ENCODE data around the gene MYH2. TPM values are rescaled to one million over a fixed set of nuclear protein-coding genes. Genes with fewer than 3 reads are reported as not detected.

MYH2 gene
- polyA plus RNA-seq, 2 donors = 0.02 TPM; not detected in 1

DNA sequence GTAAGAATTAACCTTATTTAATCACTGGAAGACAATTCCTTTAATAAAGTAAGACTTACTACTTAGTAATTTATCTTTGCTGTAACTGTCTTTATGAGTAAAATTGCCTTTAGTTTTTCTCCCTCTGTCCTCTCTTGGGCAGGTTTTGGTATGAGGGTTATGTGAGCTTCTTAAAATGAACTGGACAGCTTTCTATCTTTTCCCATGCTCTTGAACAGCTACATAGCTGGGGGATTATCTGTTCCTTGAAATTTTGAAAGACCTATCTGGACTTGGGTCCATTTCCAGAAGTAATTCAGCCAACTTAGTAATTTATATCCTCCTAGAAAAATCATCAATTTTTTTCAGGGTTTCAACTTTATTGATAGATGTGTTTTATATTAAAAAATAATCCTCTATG, 27.5 kb downstream of the MYH2 start:
- Histone ChIP-seq H3K4me3 (ENCODE audit: low read depth in 1 of 2, low read length in 2 of 2) (no peak overlapping the region), H3K36me3 (ENCODE audit: control insufficient read depth in 2 of 2, insufficient read depth in 2 of 2, low read length in 1 of 2) (no peaks in the 10 kb centered on the region), H3K27ac (ENCODE audit: low read depth in 2 of 2, low read length in 1 of 2) (no peak overlapping the region), H3K27me3 (ENCODE audit: control insufficient read depth in 1 of 2, insufficient read depth in 2 of 2, low read length in 2 of 2) (no peaks in the 10 kb centered on the region), H3K4me1 (ENCODE audit: control insufficient read depth in 2 of 2, insufficient read depth in 2 of 2, low read length in 1 of 2) (no peaks in the 10 kb centered on the region), H3K9me3 (ENCODE audit: control insufficient read depth in 2 of 2, insufficient read depth in 1 of 2, low read depth in 1 of 2, low read length in 1 of 2) (no peaks in the 10 kb centered on the region)

DNA sequence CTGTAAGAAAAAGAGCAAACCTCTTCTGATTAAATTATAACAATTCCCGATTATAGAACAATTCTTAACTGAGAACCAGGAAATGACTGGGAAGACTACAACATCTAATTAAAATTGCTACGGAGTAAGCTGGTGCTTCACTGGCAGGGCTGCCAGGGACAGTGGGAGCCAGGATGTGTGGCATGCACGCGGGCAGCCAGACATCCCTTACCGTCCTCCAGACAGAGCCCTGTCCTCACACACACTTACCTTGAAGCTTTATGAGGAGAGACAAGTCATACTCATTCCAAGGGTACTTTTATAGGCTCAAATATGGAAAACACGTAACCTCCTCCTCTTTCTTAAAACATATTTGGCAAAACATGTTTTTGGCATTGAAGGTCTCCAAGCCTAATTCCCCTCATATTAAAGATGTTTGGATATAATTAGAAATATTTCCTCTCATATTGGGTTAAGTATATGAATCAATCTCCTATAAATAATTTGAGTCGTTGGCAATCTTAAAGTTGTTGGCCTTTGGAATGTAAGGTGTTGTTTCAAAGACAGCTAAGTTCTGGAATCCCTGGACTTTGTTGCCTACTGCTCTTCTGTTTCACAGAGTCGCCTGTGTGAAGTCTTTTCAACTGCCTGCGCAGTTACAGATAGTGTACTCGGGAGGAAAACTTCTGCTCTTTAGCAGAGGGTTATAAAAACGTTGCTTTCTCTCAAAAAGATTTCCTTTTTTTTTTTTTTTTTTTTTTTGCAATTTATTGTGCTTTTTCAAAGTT, 31.0 kb downstream of the MYH2 start, which contains the start of gene MYH1:
Gene MYH1 (minus strand): TSS at position 272 of the 767 bp plus-strand sequence. CDS start 1,900 bp downstream, outside the sequence.
- no peaks in the 10 kb centered on the region for H3K36me3 ChIP-seq (ENCODE audit: control insufficient read depth in 2 of 2, insufficient read depth in 2 of 2, low read length in 1 of 2)
- no peak within 1 kb of the TSS for H3K27ac ChIP-seq (ENCODE audit: low read depth in 2 of 2, low read length in 1 of 2)
- no peaks in the 10 kb centered on the region for H3K27me3 ChIP-seq (ENCODE audit: control insufficient read depth in 1 of 2, insufficient read depth in 2 of 2, low read length in 2 of 2)
- H3K9me3 ChIP-seq (ENCODE audit: control insufficient read depth in 2 of 2, insufficient read depth in 1 of 2, low read depth in 1 of 2, low read length in 1 of 2) = no peaks in the 10 kb centered on the region
- H3K4me3 ChIP-seq (ENCODE audit: low read depth in 1 of 2, low read length in 2 of 2) = no peak within 1 kb of the TSS
- H3K4me1 ChIP-seq (ENCODE audit: control insufficient read depth in 2 of 2, insufficient read depth in 2 of 2, low read length in 1 of 2) = no peaks in the 10 kb centered on the region
- WGBS, 2 donors = 71 to 76% methylated on average over 11 of the region's 11 CpGs

DNA sequence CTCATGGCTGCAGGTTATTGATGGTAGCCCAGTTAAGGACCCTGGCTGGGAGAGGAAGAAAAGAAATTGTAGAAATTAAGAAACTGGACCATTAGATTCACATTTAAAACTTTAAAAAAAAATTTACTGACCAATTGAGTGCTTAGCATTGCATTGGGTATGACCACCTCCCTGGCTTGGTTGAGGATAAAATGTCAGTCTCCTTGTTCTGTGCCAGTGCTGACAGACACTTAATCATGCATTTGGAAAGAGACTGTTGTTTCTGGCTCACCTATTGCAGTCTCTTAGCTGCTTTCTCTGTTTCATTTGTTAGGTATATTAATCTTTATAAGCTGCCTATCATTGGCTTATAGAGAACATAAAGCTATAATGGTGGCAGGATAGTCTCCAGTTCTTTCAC, 32.8 kb downstream of the MYH2 start:
- Histone ChIP-seq H3K4me3 (ENCODE audit: low read depth in 1 of 2, low read length in 2 of 2) (no peak overlapping the region), H3K27me3 (ENCODE audit: control insufficient read depth in 1 of 2, insufficient read depth in 2 of 2, low read length in 2 of 2) (no peaks in the 10 kb centered on the region), H3K27ac (ENCODE audit: low read depth in 2 of 2, low read length in 1 of 2) (no peak overlapping the region), H3K36me3 (ENCODE audit: control insufficient read depth in 2 of 2, insufficient read depth in 2 of 2, low read length in 1 of 2) (no peaks in the 10 kb centered on the region), H3K9me3 (ENCODE audit: control insufficient read depth in 2 of 2, insufficient read depth in 1 of 2, low read depth in 1 of 2, low read length in 1 of 2) (no peaks in the 10 kb centered on the region), H3K4me1 (ENCODE audit: control insufficient read depth in 2 of 2, insufficient read depth in 2 of 2, low read length in 1 of 2) (no peaks in the 10 kb centered on the region)

DNA sequence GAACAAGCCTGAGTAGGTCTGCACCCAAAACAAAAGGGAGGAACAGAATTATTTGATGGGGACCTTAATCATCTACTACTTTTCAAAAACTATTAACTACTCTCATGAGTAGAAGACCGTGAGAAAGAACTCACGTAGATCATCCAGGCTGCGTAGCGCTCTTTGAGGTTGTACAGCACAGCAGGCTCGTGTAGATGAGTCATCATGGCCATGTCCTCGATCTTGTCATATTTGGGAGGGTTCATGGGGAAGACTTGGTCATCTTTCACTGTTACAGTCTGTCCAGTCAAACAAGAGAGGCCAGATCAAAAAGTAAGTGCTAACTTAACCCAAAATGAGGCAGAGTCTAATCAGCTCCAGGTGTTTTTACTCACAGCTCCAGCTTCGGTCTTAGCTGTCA, 33.4 kb downstream of the MYH2 start:
- no peak overlapping the region for H3K4me3 ChIP-seq (ENCODE audit: low read depth in 1 of 2, low read length in 2 of 2)
- no peak overlapping the region for H3K27ac ChIP-seq (ENCODE audit: low read depth in 2 of 2, low read length in 1 of 2)
- 81% methylated on average over 7 of the region's 7 CpGs for WGBS, 2 donors
- no peaks in the 10 kb centered on the region for H3K9me3 ChIP-seq (ENCODE audit: control insufficient read depth in 2 of 2, insufficient read depth in 1 of 2, low read depth in 1 of 2, low read length in 1 of 2)
- H3K27me3 ChIP-seq (ENCODE audit: control insufficient read depth in 1 of 2, insufficient read depth in 2 of 2, low read length in 2 of 2) = no peaks in the 10 kb centered on the region
- no peaks in the 10 kb centered on the region for H3K4me1 ChIP-seq (ENCODE audit: control insufficient read depth in 2 of 2, insufficient read depth in 2 of 2, low read length in 1 of 2)
- no peaks in the 10 kb centered on the region for H3K36me3 ChIP-seq (ENCODE audit: control insufficient read depth in 2 of 2, insufficient read depth in 2 of 2, low read length in 1 of 2)

DNA sequence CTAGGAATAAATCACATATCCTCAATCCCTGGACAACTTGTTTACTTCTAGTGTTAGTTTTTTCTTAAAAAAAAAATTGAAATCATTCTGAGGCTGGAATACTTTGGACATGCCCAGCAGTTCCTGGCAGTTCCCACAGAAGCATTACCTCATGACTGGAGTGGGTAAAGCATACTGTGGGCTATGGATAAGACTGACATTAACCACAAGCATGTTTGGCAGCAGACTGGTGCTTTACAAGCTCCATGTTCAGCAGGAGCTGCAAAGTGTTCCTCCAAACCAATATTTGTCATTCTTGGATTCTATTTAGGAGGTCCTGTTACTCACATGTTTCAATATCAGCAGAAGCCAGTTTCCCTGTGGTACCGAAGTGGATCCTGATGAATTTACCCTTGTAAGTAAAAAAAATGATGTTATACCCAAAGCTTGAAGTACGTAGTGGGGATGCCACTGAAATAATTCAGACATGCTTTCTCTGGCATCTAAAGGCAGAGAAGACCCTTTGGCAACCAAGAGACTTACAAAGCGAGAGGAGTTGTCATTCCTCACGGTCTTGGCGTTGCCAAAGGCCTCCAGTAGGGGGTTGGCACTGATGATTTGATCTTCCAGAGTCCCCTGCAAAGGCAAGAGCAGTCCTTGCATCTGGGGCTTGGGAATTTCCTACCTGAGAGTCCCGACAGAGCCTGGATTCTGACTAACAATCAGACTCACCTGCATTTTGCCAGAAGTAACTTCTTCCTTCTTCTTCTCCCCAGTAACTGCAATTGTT, 36.0 kb downstream of the MYH2 start:
- Histone ChIP-seq H3K36me3 (ENCODE audit: control insufficient read depth in 2 of 2, insufficient read depth in 2 of 2, low read length in 1 of 2) (no peaks in the 10 kb centered on the region), H3K27me3 (ENCODE audit: control insufficient read depth in 1 of 2, insufficient read depth in 2 of 2, low read length in 2 of 2) (no peaks in the 10 kb centered on the region), H3K4me3 (ENCODE audit: low read depth in 1 of 2, low read length in 2 of 2) (no peak overlapping the region), H3K27ac (ENCODE audit: low read depth in 2 of 2, low read length in 1 of 2) (no peak overlapping the region), H3K4me1 (ENCODE audit: control insufficient read depth in 2 of 2, insufficient read depth in 2 of 2, low read length in 1 of 2) (no peaks in the 10 kb centered on the region), H3K9me3 (ENCODE audit: control insufficient read depth in 2 of 2, insufficient read depth in 1 of 2, low read depth in 1 of 2, low read length in 1 of 2) (no peaks in the 10 kb centered on the region)
- 55 to 58% methylated on average over 6 of the region's 6 CpGs for WGBS, 2 donors

DNA sequence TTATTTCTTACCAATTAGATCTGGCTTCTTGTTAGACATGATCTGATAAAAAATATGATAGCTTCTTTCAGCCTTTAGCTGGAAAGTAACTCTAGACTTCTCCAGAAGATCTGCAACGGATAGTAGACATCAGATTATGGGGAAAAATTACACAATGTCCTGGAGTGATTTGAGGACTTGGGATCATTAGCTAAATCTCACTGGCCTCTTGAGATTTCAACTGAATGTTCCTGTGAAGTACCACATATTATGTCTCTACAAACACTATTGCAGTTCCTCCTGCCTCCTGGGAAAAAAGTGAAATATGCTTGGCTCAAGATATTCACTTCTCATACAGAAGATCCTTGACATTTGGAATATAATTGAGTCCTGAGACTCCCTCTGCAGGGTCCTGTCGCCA, 36.6 kb downstream of the MYH2 start:
- H3K4me1 ChIP-seq (ENCODE audit: control insufficient read depth in 2 of 2, insufficient read depth in 2 of 2, low read length in 1 of 2) = no peaks in the 10 kb centered on the region
- 63 to 66% methylated on average over 2 of the region's 2 CpGs for WGBS, 2 donors
- no peak overlapping the region for H3K27ac ChIP-seq (ENCODE audit: low read depth in 2 of 2, low read length in 1 of 2)
- H3K27me3 ChIP-seq (ENCODE audit: control insufficient read depth in 1 of 2, insufficient read depth in 2 of 2, low read length in 2 of 2) = no peaks in the 10 kb centered on the region
- H3K36me3 ChIP-seq (ENCODE audit: control insufficient read depth in 2 of 2, insufficient read depth in 2 of 2, low read length in 1 of 2) = no peaks in the 10 kb centered on the region
- no peaks in the 10 kb centered on the region for H3K9me3 ChIP-seq (ENCODE audit: control insufficient read depth in 2 of 2, insufficient read depth in 1 of 2, low read depth in 1 of 2, low read length in 1 of 2)
- H3K4me3 ChIP-seq (ENCODE audit: low read depth in 1 of 2, low read length in 2 of 2) = no peak overlapping the region

DNA sequence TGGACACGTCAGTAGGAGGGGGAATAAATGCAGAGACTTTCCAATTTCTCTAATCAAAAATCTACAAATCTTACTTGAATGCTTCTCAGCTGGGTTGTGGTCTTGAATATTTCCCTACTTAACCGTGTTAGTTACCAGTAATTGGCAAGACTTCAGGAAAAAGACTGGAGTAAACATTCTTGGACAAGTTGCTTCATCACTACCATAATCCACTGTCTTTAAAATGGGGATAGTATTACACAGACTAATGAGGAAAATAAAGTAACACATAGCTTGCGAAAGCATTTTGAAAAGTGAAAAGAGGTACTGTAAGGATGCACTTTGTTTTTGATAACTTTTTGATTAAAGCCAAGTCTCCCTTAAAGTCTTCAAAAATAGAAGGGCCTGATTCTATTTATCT, 49.5 kb downstream of the MYH2 start:
- H3K9me3 ChIP-seq (ENCODE audit: control insufficient read depth in 2 of 2, insufficient read depth in 1 of 2, low read depth in 1 of 2, low read length in 1 of 2) = peaks cover 0 to 3% of the 10 kb centered on the region in 2 donors
- H3K4me1 ChIP-seq (ENCODE audit: control insufficient read depth in 2 of 2, insufficient read depth in 2 of 2, low read length in 1 of 2) = no peaks in the 10 kb centered on the region
- H3K36me3 ChIP-seq (ENCODE audit: control insufficient read depth in 2 of 2, insufficient read depth in 2 of 2, low read length in 1 of 2) = no peaks in the 10 kb centered on the region
- 62 to 70% methylated on average over 3 of the region's 3 CpGs for WGBS, 2 donors
- no peaks in the 10 kb centered on the region for H3K27me3 ChIP-seq (ENCODE audit: control insufficient read depth in 1 of 2, insufficient read depth in 2 of 2, low read length in 2 of 2)
- H3K4me3 ChIP-seq (ENCODE audit: low read depth in 1 of 2, low read length in 2 of 2) = no peak overlapping the region
- H3K27ac ChIP-seq (ENCODE audit: low read depth in 2 of 2, low read length in 1 of 2) = no peak overlapping the region

DNA sequence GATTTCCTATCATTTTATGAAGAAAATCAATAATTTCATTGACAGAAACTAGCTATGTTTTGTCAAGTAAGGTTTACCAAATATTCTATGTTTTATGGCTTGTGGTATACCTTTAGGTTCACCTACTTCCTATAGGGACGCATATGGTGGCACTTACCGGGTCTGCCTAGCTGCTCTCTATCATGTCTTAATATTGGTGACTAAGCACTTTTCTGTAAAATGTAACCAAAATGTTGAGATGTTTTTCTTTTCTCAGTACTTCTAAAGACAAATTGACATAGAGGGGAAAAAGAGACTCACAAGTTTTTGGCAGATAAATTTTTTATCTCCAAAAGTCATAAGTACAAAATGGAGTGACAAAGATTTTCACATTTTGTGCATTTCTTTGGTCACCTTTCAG, 57.5 kb downstream of the MYH2 start:
- Histone ChIP-seq H3K36me3 (ENCODE audit: control insufficient read depth in 2 of 2, insufficient read depth in 2 of 2, low read length in 1 of 2) (no peaks in the 10 kb centered on the region), H3K27me3 (ENCODE audit: control insufficient read depth in 1 of 2, insufficient read depth in 2 of 2, low read length in 2 of 2) (no peaks in the 10 kb centered on the region), H3K9me3 (ENCODE audit: control insufficient read depth in 2 of 2, insufficient read depth in 1 of 2, low read depth in 1 of 2, low read length in 1 of 2) (peaks cover 0 to 3% of the 10 kb centered on the region in 2 donors), H3K4me3 (ENCODE audit: low read depth in 1 of 2, low read length in 2 of 2) (no peak overlapping the region), H3K27ac (ENCODE audit: low read depth in 2 of 2, low read length in 1 of 2) (no peak overlapping the region), H3K4me1 (ENCODE audit: control insufficient read depth in 2 of 2, insufficient read depth in 2 of 2, low read length in 1 of 2) (no peaks in the 10 kb centered on the region)
- WGBS, 2 donors = 93 to 94% methylated on average over 2 of the region's 2 CpGs

DNA sequence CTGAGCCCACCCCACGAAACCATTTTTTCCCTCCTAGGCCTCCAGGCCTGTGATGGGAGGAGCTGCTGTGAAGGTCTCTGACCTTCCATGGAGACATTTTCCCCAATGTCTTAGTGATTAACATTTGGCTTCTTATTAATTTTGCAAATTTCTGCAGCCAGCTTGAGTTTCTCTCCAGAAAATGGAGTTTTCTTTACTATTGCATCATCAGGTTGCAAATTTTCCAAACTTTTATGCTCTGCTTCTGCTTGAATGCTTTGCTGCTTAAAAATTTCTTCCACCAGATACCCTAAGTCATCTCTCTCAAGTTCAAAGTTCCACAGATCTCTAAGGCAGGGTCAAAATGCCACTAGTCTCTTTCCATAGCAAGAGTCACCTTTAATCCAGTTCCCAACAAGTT, 67.2 kb downstream of the MYH2 start:
- Histone ChIP-seq H3K27ac (ENCODE audit: low read depth in 2 of 2, low read length in 1 of 2) (no peak overlapping the region), H3K9me3 (ENCODE audit: control insufficient read depth in 2 of 2, insufficient read depth in 1 of 2, low read depth in 1 of 2, low read length in 1 of 2) (no peaks in the 10 kb centered on the region), H3K36me3 (ENCODE audit: control insufficient read depth in 2 of 2, insufficient read depth in 2 of 2, low read length in 1 of 2) (no peaks in the 10 kb centered on the region), H3K4me3 (ENCODE audit: low read depth in 1 of 2, low read length in 2 of 2) (no peak overlapping the region), H3K4me1 (ENCODE audit: control insufficient read depth in 2 of 2, insufficient read depth in 2 of 2, low read length in 1 of 2) (no peaks in the 10 kb centered on the region), H3K27me3 (ENCODE audit: control insufficient read depth in 1 of 2, insufficient read depth in 2 of 2, low read length in 2 of 2) (no peaks in the 10 kb centered on the region)
- 65% methylated on average over 1 of the region's 1 CpG for WGBS, 2 donors

DNA sequence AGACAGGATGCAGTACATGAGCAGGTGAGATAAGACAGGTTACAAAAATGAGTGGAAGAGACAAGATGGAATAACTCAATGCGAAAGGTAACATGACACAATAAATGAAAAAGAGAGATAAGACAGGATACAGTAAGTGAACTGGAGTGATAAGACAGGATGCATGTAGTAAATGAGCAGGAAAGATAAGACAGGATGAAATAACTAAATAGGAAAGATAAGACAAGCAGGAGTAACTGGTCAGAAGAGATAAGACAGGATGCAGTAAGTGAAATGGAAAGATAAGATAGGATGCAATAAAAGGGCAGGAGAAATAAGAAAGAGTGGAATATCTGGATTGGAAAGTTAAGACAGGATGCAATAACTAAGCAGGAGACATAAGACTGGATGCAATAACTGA, 71.8 kb downstream of the MYH2 start:
- H3K27me3 ChIP-seq (ENCODE audit: control insufficient read depth in 1 of 2, insufficient read depth in 2 of 2, low read length in 2 of 2) = no peaks in the 10 kb centered on the region
- WGBS, 2 donors = 39 to 65% methylated on average over 1 of the region's 1 CpG
- H3K9me3 ChIP-seq (ENCODE audit: control insufficient read depth in 2 of 2, insufficient read depth in 1 of 2, low read depth in 1 of 2, low read length in 1 of 2) = no peaks in the 10 kb centered on the region
- no peak overlapping the region for H3K4me3 ChIP-seq (ENCODE audit: low read depth in 1 of 2, low read length in 2 of 2)
- no peak overlapping the region for H3K27ac ChIP-seq (ENCODE audit: low read depth in 2 of 2, low read length in 1 of 2)
- no peaks in the 10 kb centered on the region for H3K36me3 ChIP-seq (ENCODE audit: control insufficient read depth in 2 of 2, insufficient read depth in 2 of 2, low read length in 1 of 2)
- no peaks in the 10 kb centered on the region for H3K4me1 ChIP-seq (ENCODE audit: control insufficient read depth in 2 of 2, insufficient read depth in 2 of 2, low read length in 1 of 2)
